Measurements from ENCODE around the gene RANBP1.

Gene RANBP1

GRCh38 chr22:20117633-20118299 lies 1.9 kb downstream of the RANBP1 start:
- DNase-seq (ENCODE audit: low spot score), result no peak
- H3K27ac ChIP-seq, result peak overlapping the region; percentile 87
- POLR2A ChIA-PET (ENCODE audit: low non-redundant PET), result no interaction called here
- CTCF ChIA-PET, result no interaction called here
- TF ChIP-seq CTCF (conservative IDR thresholded peaks at IDR 0.05; ENCODE audit: low read depth), result no peak

GRCh38 chr22:20118300-20119020 lies 2.6 kb downstream of the RANBP1 start:
- peak overlapping the region; percentile 87 for H3K27ac ChIP-seq
- no peak for DNase-seq (ENCODE audit: low spot score)
- no peak for TF ChIP-seq CTCF (conservative IDR thresholded peaks at IDR 0.05; ENCODE audit: low read depth)
- ChIA-PET POLR2A (ENCODE audit: low non-redundant PET) (no interaction called here), CTCF (no interaction called here)

GRCh38 chr22:20121856-20122415 lies 6.0 kb downstream of the RANBP1 start:
- no peak for TF ChIP-seq CTCF (conservative IDR thresholded peaks at IDR 0.05; ENCODE audit: low read depth)
- no peak for DNase-seq (ENCODE audit: low spot score)
- POLR2A ChIA-PET (ENCODE audit: low non-redundant PET), result no interaction called here
- H3K27ac ChIP-seq, result peak overlapping the region; percentile 8; the same call in 1 of the 2 replicates
- CTCF ChIA-PET, result no interaction called here

GRCh38 chr22:20123366-20124082 lies 7.6 kb downstream of the RANBP1 start:
- ChIA-PET POLR2A (ENCODE audit: low non-redundant PET) (no interaction called here), CTCF (no interaction called here)
- no peak for DNase-seq (ENCODE audit: low spot score)
- no peak for TF ChIP-seq CTCF (conservative IDR thresholded peaks at IDR 0.05; ENCODE audit: low read depth)
- H3K27ac ChIP-seq, result peak overlapping the region; percentile 86

GRCh38 chr22:20124083-20124787 lies 8.3 kb downstream of the RANBP1 start:
- TF ChIP-seq CTCF (conservative IDR thresholded peaks at IDR 0.05; ENCODE audit: low read depth), result no peak
- ChIA-PET POLR2A (ENCODE audit: low non-redundant PET) (no interaction called here), CTCF (no interaction called here)
- peak overlapping the region; percentile 86 for H3K27ac ChIP-seq
- DNase-seq (ENCODE audit: low spot score), result no peak

Data from RWPE1 (cell line).